GM10266 (cell line): ENCODE data around the gene LIG4.

Source experiments
- DNase-seq: peaks from one replicate; pipeline ENCODE4 v3.0.0; 2012; ENCODE audit errors: extremely low spot score
- CTCF ChIP-seq: IDR thresholded peaks from 2 replicates; pipeline ENCODE4 v1.5.1; 2012; ENCODE audit warnings: mild to moderate bottlenecking, low read depth; ENCODE audit not compliant: control insufficient read depth, insufficient read depth; ENCODE audit errors: missing control alignments

LIG4 gene

DNA sequence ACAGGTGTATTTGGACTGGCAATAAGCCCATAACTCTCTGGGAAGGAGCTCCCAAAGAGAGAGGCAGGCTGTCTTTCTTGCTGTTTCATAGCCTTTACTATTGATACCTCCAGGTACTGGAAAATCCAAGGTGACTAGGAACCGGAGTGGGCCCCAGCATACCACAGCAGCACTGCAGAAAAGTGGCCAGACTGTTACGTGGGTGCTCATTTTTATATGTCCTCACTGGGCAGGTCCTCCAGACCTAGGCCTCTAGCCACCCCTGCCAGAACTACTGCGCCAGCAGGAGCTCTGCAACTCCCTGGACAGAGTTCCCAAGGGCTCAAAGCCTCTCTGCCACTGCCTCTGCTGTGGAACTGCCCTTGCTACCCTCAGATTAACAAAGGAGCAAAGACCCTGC, 46.4 kb downstream of the LIG4 start:
- no peak for DNase-seq
- TF ChIP-seq CTCF: no peak

- TF ChIP-seq CTCF: no peak
- DNase-seq: no peak
Measured at GRCh38 chr13:108166078-108166477, 49.3 kb downstream of the LIG4 start.

DNA sequence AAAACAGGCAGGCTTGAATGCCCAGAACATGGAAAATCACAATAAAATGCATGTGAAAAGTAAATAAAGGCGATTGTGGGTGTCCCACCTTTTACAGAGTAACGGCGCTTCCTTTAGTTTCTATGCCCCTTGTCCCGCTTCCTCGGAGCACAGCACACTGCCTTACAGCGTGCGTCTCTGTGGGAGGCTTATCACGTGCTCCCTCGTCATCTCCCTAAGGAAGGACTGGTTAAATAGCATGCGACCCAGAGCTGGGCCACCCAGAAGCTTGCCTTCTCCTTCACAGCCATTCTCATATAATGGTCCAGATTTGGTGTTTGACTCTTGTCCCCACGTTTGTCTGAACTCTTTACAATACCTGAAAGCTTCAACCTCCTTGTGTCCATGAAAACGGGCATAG, 56.6 kb downstream of the LIG4 start:
- DNase-seq: no peak
- no peak for TF ChIP-seq CTCF
